GM23338 (cell line): Measurements from ENCODE around the gene SNRPA. TPM values are rescaled to one million over a fixed set of nuclear protein-coding genes. Genes with fewer than 3 reads are reported as not detected.

ENCODE experiments used
- ATAC-seq: fragments of 200-7000 bp; cut with Tn5 transposase; 3 replicates; pipeline ENCODE4 v1.9.1; 2020
- DNase-seq: peaks from one replicate; pipeline ENCODE4 v3.0.0-alpha.2; 2015; ENCODE audit warnings: low spot score
- H2AFZ ChIP-seq: fragments of 200-600 bp; sonication (generic); 2 replicates; pipeline ENCODE4 v1.8.0; 2016; ENCODE audit warnings: antibody characterized with exemption, mild to moderate bottlenecking, moderate library complexity
- H3F3A ChIP-seq: fragments of 200-600 bp; sonication (generic); replicated peaks from 2 replicates; pipeline ENCODE4 v1.8.0; 2017; ENCODE audit warnings: antibody characterized with exemption, mixed run types, low read depth
- H3K27ac ChIP-seq: fragments of 200-600 bp; sonication (generic); 2 replicates; pipeline ENCODE4 v1.6.1; 2016; ENCODE audit warnings: low read depth
- H3K27me3 ChIP-seq: fragments of 200-600 bp; sonication (generic); 2 replicates; pipeline ENCODE4 v1.8.0; 2016; ENCODE audit warnings: mild to moderate bottlenecking, mixed run types, moderate library complexity; ENCODE audit not compliant: insufficient read depth
- H3K36me3 ChIP-seq: fragments of 200-600 bp; sonication (generic); 2 replicates; pipeline ENCODE4 v1.8.0; 2016; ENCODE audit warnings: mild to moderate bottlenecking; ENCODE audit not compliant: insufficient read depth
- H3K4me1 ChIP-seq: fragments of 200-600 bp; sonication (generic); 2 replicates; pipeline ENCODE4 v1.8.0; 2016; ENCODE audit warnings: mild to moderate bottlenecking, moderate library complexity; ENCODE audit not compliant: insufficient read depth
- H3K4me2 ChIP-seq: fragments of 200-600 bp; sonication (generic); 2 replicates; pipeline ENCODE4 v1.7.1; 2017; ENCODE audit warnings: mixed run types
- H3K4me3 ChIP-seq: fragments of 200-600 bp; sonication (generic); 2 replicates; pipeline ENCODE4 v1.6.1; 2016; ENCODE audit warnings: mixed run types
- H3K79me2 ChIP-seq: fragments of 200-600 bp; sonication (generic); replicated peaks from 2 replicates; pipeline ENCODE4 v1.8.0; 2017; ENCODE audit warnings: mild to moderate bottlenecking; ENCODE audit not compliant: insufficient read depth
- H3K9me2 ChIP-seq: fragments of 200-600 bp; sonication (generic); 2 replicates; pipeline ENCODE4 v1.8.0; 2017; ENCODE audit not compliant: insufficient read depth
- H4K20me1 ChIP-seq: fragments of 200-600 bp; sonication (generic); replicated peaks from 2 replicates; pipeline ENCODE4 v1.8.0; 2017; ENCODE audit warnings: mild to moderate bottlenecking; ENCODE audit not compliant: insufficient read depth
- H3K27ac Mint-ChIP-seq: 2 replicates; pipeline ENCODE4 v1.8.0; 2020; ENCODE audit warnings: inconsistent platforms, mild to moderate bottlenecking, moderate library complexity, mixed read lengths
- H3K27me3 Mint-ChIP-seq: 3 replicates; pipeline ENCODE4 v1.8.0; 2022; ENCODE audit warnings: low read depth, mild to moderate bottlenecking, moderate library complexity, mixed read lengths, inconsistent platforms; ENCODE audit not compliant: insufficient read depth, poor library complexity
- H3K36me3 Mint-ChIP-seq: 3 replicates; pipeline ENCODE4 v1.8.0; 2021; ENCODE audit warnings: low read depth, mild to moderate bottlenecking, inconsistent platforms, moderate library complexity, mixed read lengths
- H3K4me1 Mint-ChIP-seq: 3 replicates; pipeline ENCODE4 v1.8.0; 2020; ENCODE audit warnings: mild to moderate bottlenecking, inconsistent platforms, mixed read lengths
- H3K4me3 Mint-ChIP-seq: 3 replicates; pipeline ENCODE4 v1.8.0; 2021; ENCODE audit warnings: moderate library complexity, mild to moderate bottlenecking, inconsistent platforms, mixed read lengths
- H3K9me3 Mint-ChIP-seq: 3 replicates; pipeline ENCODE4 v1.8.0; 2020; ENCODE audit warnings: moderate library complexity, mild to moderate bottlenecking, inconsistent platforms, mixed read lengths
- CREB1 ChIP-seq: fragments of 250-450 bp; sonication (Bioruptor Pico); IDR thresholded peaks from 2 replicates; pipeline ENCODE4 v1.5.0; 2020; ENCODE audit warnings: low read depth, mild to moderate bottlenecking, moderate library complexity
- EZH2 ChIP-seq: fragments of 200-600 bp; sonication (generic); IDR thresholded peaks from one replicate; pipeline ENCODE4 v1.8.0; 2017; ENCODE audit warnings: antibody characterized with exemption, mild to moderate bottlenecking, low read depth; ENCODE audit not compliant: unreplicated experiment
- EZH2phosphoT487 ChIP-seq: fragments of 200-600 bp; sonication (generic); IDR thresholded peaks from one replicate; pipeline ENCODE4 v1.8.1; 2018; ENCODE audit warnings: antibody characterized with exemption; ENCODE audit not compliant: unreplicated experiment
- NANOG ChIP-seq: IDR thresholded peaks from 2 replicates; pipeline ENCODE4 v1.6.1; 2016; ENCODE audit warnings: antibody characterized with exemption, borderline replicate concordance
- POLR2AphosphoS5 ChIP-seq: IDR thresholded peaks from 2 replicates; pipeline ENCODE4 v1.6.1; 2016; ENCODE audit warnings: antibody characterized with exemption, low read depth
- polyA plus RNA-seq: library from polyadenylated mRNA; unstranded; fragments of >200 nt; fragmentation: Nextera tagmentation; extraction: Ambion mirVana; gene quantifications from 2 replicates; pipeline ENCODE4 v1.2.1, GENCODE V29; 2016
- total RNA-seq: library from RNA; depleted of rRNA; stranded (reverse); fragments of >200 nt; shearing (Covaris generic); gene quantifications from 2 replicates; pipeline ENCODE4 v1.2.3, GENCODE V29; 2014
- TF ChIP-seq, protein P1 (sequence below), 2 experiments: fragments of 200-600 bp in 1 of 2; sonication (generic) in 1 of 2; conservative IDR thresholded peaks; 2 replicates each; pipeline versions ENCODE4 v1.5.1 to v1.6.1; 2016 to 2017; ENCODE audit warnings: antibody characterized with exemption in 2 of 2, low read depth in 2 of 2, mild to moderate bottlenecking in 2 of 2, moderate library complexity in 1 of 2
- TF ChIP-seq, protein P2 (sequence below): IDR thresholded peaks from 2 replicates; pipeline ENCODE4 v1.6.1; 2016; ENCODE audit warnings: antibody characterized with exemption
- TF ChIP-seq, protein P3 (sequence below): fragments of 250-450 bp; sonication (Bioruptor Pico); IDR thresholded peaks from 2 replicates; pipeline ENCODE4 v1.5.0; 2020; ENCODE audit warnings: mild to moderate bottlenecking, moderate library complexity

SNRPA gene
- total and polyA plus RNA-seq, 2 experiments from 2014 or later, result 295 to 326 TPM

DNA sequence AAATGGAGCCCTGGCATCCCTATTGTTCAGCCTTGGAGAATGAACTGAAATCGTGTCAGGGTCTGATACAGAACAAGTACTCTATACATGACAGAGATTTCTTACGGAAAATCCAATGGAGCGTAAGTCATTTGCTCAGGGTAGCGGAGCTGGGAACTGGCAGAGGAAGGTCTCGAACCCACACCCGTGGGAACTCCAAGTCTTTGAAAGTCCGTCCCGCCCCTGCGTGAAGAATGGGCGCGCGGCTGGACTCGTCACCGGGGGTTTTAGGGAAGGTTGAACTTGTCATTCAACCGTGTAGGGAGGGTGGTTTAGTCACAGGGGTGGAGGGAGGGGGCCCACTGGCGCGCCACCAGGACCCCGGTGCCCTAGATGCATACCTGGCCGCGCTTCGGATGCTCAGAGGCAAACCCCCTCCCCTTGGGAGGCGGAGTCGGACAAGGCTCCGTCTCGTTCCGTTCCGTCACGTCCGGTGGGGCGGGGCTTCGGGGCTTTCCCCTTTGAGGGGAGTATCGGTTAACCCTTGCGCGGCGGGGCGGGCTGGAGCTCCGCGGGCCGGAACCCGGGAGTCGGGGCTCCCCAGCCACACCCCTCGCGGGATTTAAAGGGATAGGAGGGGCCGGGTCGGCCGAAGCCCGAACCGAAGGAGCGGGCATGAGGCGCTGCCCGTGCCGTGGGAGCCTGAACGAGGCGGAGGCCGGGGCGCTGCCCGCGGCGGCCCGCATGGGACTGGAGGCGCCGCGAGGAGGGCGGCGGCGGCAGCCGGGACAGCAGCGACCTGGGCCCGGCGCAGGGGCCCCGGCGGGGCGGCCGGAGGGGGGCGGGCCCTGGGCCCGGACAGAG, 34.3 kb upstream of the SNRPA start, which contains the start of the genes COQ8B and ITPKC:
COQ8B (minus strand) TSS at position 405 of the 843 bp plus-strand sequence. CDS start 2,254 bp downstream, outside the sequence.
ITPKC (plus strand) TSS at position 631 of the 843 bp plus-strand sequence; CDS start at position 655, 24 bp downstream.
- peak; percentile 54 for ATAC-seq
- Histone ChIP-seq H3K27ac (peak within 1 kb of the TSS; percentile 98), H4K20me1 (peaks cover 10% of the 10 kb centered on the region; the same call in 1 of the 2 replicates), H3F3A (peaks cover 15% of the 10 kb centered on the region; the same call in 1 of the 2 replicates), H3K4me2 (peak within 1 kb of the TSS; percentile 96), H3K27me3 (no peaks in the 10 kb centered on the region), H3K36me3 (peaks cover 6% of the 10 kb centered on the region; the same call in 1 of the 2 replicates), H2AFZ (peak within 1 kb of the TSS; percentile 82), H3K9me2 (no peaks in the 10 kb centered on the region), H3K4me3 (peak within 1 kb of the TSS; percentile 99), H3K4me1 (peaks cover 22% of the 10 kb centered on the region), H3K79me2 (peaks cover 38% of the 10 kb centered on the region)
- TF ChIP-seq POLR2AphosphoS5, result peak; percentile 75
- TF ChIP-seq CREB1 (CRISPR knock-in tag), result peak; percentile 91
- TF ChIP-seq, protein P1, sequence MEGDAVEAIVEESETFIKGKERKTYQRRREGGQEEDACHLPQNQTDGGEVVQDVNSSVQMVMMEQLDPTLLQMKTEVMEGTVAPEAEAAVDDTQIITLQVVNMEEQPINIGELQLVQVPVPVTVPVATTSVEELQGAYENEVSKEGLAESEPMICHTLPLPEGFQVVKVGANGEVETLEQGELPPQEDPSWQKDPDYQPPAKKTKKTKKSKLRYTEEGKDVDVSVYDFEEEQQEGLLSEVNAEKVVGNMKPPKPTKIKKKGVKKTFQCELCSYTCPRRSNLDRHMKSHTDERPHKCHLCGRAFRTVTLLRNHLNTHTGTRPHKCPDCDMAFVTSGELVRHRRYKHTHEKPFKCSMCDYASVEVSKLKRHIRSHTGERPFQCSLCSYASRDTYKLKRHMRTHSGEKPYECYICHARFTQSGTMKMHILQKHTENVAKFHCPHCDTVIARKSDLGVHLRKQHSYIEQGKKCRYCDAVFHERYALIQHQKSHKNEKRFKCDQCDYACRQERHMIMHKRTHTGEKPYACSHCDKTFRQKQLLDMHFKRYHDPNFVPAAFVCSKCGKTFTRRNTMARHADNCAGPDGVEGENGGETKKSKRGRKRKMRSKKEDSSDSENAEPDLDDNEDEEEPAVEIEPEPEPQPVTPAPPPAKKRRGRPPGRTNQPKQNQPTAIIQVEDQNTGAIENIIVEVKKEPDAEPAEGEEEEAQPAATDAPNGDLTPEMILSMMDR (conservative IDR thresholded peaks at IDR 0.05; ENCODE audit: low read depth in 2 of 2), result no peak
- TF ChIP-seq, protein P2, sequence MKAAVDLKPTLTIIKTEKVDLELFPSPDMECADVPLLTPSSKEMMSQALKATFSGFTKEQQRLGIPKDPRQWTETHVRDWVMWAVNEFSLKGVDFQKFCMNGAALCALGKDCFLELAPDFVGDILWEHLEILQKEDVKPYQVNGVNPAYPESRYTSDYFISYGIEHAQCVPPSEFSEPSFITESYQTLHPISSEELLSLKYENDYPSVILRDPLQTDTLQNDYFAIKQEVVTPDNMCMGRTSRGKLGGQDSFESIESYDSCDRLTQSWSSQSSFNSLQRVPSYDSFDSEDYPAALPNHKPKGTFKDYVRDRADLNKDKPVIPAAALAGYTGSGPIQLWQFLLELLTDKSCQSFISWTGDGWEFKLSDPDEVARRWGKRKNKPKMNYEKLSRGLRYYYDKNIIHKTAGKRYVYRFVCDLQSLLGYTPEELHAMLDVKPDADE, result peak; percentile 31; the same call in 1 of the 2 replicates
- peak; percentile 100 for DNase-seq
- Mint-ChIP-seq H3K27ac (peak within 1 kb of the TSS; percentile 96), H3K4me3 (peak within 1 kb of the TSS; percentile 93), H3K27me3 (peaks cover 10% of the 10 kb centered on the region), H3K9me3 (no peaks in the 10 kb centered on the region), H3K36me3 (peaks cover 17% of the 10 kb centered on the region), H3K4me1 (peaks cover 25% of the 10 kb centered on the region)

DNA sequence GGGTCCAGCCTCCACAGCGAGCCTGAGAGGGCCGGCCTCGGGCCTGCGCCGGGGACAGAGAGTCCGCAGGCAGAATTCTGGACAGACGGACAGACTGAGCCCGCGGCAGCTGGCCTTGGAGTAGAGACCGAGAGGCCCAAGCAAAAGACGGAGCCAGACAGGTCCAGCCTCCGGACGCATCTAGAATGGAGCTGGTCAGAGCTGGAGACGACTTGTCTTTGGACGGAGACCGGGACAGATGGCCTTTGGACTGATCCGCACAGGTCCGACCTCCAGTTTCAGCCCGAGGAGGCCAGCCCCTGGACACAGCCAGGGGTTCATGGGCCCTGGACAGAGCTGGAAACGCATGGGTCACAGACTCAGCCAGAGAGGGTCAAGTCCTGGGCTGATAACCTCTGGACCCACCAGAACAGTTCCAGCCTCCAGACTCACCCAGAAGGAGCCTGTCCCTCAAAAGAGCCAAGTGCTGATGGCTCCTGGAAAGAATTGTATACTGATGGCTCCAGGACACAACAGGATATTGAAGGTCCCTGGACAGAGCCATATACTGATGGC, 33.6 kb upstream of the SNRPA start:
- Histone ChIP-seq H3K79me2 (peaks cover 38% of the 10 kb centered on the region), H3K4me3 (peak overlapping the region; percentile 99), H3K27ac (peak overlapping the region; percentile 83; the same call in 1 of the 2 replicates), H3K36me3 (peaks cover 6% of the 10 kb centered on the region; the same call in 1 of the 2 replicates), H3K4me2 (peak overlapping the region; percentile 96), H4K20me1 (peaks cover 10% of the 10 kb centered on the region; the same call in 1 of the 2 replicates), H3F3A (peaks cover 15% of the 10 kb centered on the region; the same call in 1 of the 2 replicates), H3K9me2 (no peaks in the 10 kb centered on the region), H3K27me3 (no peaks in the 10 kb centered on the region), H2AFZ (peak overlapping the region; percentile 78), H3K4me1 (peaks cover 22% of the 10 kb centered on the region)
- Mint-ChIP-seq H3K9me3 (no peaks in the 10 kb centered on the region), H3K36me3 (peaks cover 20% of the 10 kb centered on the region), H3K4me1 (peaks cover 25% of the 10 kb centered on the region), H3K27ac (peak overlapping the region; percentile 83; the same call in 1 of the 2 replicates), H3K4me3 (peak overlapping the region; percentile 79), H3K27me3 (peaks cover 10% of the 10 kb centered on the region)
- DNase-seq (no peak), ATAC-seq (no peak)
- TF ChIP-seq EZH2phosphoT487, result no peak
- TF ChIP-seq NANOG, result no peak
- TF ChIP-seq, protein P3, sequence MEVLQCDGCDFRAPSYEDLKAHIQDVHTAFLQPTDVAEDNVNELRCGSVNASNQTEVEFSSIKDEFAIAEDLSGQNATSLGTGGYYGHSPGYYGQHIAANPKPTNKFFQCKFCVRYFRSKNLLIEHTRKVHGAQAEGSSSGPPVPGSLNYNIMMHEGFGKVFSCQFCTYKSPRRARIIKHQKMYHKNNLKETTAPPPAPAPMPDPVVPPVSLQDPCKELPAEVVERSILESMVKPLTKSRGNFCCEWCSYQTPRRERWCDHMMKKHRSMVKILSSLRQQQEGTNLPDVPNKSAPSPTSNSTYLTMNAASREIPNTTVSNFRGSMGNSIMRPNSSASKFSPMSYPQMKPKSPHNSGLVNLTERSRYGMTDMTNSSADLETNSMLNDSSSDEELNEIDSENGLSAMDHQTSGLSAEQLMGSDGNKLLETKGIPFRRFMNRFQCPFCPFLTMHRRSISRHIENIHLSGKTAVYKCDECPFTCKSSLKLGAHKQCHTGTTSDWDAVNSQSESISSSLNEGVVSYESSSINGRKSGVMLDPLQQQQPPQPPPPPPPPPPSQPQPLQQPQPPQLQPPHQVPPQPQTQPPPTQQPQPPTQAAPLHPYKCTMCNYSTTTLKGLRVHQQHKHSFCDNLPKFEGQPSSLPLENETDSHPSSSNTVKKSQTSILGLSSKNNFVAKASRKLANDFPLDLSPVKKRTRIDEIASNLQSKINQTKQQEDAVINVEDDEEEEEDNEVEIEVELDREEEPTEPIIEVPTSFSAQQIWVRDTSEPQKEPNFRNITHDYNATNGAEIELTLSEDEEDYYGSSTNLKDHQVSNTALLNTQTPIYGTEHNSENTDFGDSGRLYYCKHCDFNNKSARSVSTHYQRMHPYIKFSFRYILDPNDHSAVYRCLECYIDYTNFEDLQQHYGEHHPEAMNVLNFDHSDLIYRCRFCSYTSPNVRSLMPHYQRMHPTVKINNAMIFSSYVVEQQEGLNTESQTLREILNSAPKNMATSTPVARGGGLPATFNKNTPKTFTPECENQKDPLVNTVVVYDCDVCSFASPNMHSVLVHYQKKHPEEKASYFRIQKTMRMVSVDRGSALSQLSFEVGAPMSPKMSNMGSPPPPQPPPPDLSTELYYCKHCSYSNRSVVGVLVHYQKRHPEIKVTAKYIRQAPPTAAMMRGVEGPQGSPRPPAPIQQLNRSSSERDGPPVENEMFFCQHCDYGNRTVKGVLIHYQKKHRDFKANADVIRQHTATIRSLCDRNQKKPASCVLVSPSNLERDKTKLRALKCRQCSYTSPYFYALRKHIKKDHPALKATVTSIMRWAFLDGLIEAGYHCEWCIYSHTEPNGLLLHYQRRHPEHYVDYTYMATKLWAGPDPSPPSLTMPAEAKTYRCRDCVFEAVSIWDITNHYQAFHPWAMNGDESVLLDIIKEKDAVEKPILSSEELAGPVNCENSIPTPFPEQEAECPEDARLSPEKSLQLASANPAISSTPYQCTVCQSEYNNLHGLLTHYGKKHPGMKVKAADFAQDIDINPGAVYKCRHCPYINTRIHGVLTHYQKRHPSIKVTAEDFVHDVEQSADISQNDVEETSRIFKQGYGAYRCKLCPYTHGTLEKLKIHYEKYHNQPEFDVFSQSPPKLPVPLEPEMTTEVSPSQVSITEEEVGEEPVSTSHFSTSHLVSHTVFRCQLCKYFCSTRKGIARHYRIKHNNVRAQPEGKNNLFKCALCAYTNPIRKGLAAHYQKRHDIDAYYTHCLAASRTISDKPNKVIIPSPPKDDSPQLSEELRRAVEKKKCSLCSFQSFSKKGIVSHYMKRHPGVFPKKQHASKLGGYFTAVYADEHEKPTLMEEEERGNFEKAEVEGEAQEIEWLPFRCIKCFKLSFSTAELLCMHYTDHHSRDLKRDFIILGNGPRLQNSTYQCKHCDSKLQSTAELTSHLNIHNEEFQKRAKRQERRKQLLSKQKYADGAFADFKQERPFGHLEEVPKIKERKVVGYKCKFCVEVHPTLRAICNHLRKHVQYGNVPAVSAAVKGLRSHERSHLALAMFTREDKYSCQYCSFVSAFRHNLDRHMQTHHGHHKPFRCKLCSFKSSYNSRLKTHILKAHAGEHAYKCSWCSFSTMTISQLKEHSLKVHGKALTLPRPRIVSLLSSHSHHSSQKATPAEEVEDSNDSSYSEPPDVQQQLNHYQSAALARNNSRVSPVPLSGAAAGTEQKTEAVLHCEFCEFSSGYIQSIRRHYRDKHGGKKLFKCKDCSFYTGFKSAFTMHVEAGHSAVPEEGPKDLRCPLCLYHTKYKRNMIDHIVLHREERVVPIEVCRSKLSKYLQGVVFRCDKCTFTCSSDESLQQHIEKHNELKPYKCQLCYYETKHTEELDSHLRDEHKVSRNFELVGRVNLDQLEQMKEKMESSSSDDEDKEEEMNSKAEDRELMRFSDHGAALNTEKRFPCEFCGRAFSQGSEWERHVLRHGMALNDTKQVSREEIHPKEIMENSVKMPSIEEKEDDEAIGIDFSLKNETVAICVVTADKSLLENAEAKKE (CRISPR knock-in tag), result no peak
- no peak for TF ChIP-seq EZH2
